Esophagus squamous epithelium (tissue), 5 donors: Measurements from ENCODE around the gene CAP2. TPM values are rescaled to one million over a fixed set of nuclear protein-coding genes. Genes with fewer than 3 reads are reported as not detected.
"Not testable (repeated sequence)": the region's sequence is repeated elsewhere in the genome, so short reads cannot be mapped to it uniquely, and the experiment has no call there.

Source experiments
- DNase-seq: peaks from one replicate; lab custom pipeline; 2025; lab: John Stamatoyannopoulos, UW
- H3K27ac ChIP-seq, 4 donors: fragments of 200-600 bp; sonication (generic); one replicate each; pipeline ENCODE4 v1.5.1; 2016 to 2019; ENCODE audit warnings: mild to moderate bottlenecking in 1 of 4
- H3K27me3 ChIP-seq, 4 donors: fragments of 200-600 bp; sonication (generic); 1 replicate in 3 of 4; 2 replicates in 1 of 4; pipeline versions ENCODE4 v1.5.1 to v1.6.0; 2017 to 2021; ENCODE audit warnings: antibody characterized with exemption in 1 of 4
- H3K36me3 ChIP-seq, 3 donors: fragments of 200-600 bp; sonication (generic); one replicate each; pipeline ENCODE4 v1.5.1; 2016 to 2019
- H3K4me1 ChIP-seq, 3 donors: fragments of 200-600 bp; sonication (generic); one replicate each; pipeline ENCODE4 v1.5.1; 2017 to 2019
- H3K4me3 ChIP-seq, 4 donors: fragments of 200-600 bp; sonication (generic); 1 replicate in 3 of 4; 2 replicates in 1 of 4; pipeline ENCODE4 v1.5.1; 2016 to 2019; ENCODE audit warnings: mild to moderate bottlenecking in 2 of 4, moderate library complexity in 1 of 4
- H3K9me3 ChIP-seq, 3 donors: fragments of 200-600 bp; sonication (generic); one replicate each; pipeline ENCODE4 v1.5.1; 2016 to 2019
- CTCF ChIP-seq, 6 experiments: fragments of 450-650 bp in 4 of 6; fragments of 200-600 bp in 2 of 6; sonication (generic) in 2 of 6; IDR thresholded peaks; one replicate each; pipeline ENCODE4 v1.5.1; 2016 to 2019; ENCODE audit warnings: antibody characterized with exemption in 6 of 6, mild to moderate bottlenecking in 4 of 6, moderate library complexity in 4 of 6
- POLR2A ChIP-seq, 4 donors: fragments of 450-650 bp; IDR thresholded peaks; one replicate each; pipeline ENCODE4 v1.6.1; 2017; ENCODE audit warnings: antibody characterized with exemption in 4 of 4, mild to moderate bottlenecking in 4 of 4, moderate library complexity in 3 of 4
- WGBS, 2 donors: methylation state at CpG; one replicate each; pipeline ENCODE4 v1.1.5; 2018; 5-methylcytosine and 5-hydroxymethylcytosine counted together
- intact Hi-C: fragments of 100-400 bp; cut with DNase I; formaldehyde crosslinking; loops from one replicate; pipeline ENCODE4 v1.15.0; 2022
- total RNA-seq, 4 donors: library from RNA; depleted of rRNA; stranded (reverse); fragments of >200 nt; gene quantifications; one replicate each; pipeline ENCODE4 v1.1.0, GENCODE V29; 2016
- donor health status: DM: yes; HTN: yes; CAD: no.

CAP2 gene
- total RNA-seq, 4 donors from 2014 or later, result 2.0 to 5.5 (median 2.7) TPM

GRCh38 chr6:17431581-17431980, 38.2 kb downstream of the CAP2 start:
- Histone ChIP-seq H3K27me3 (no peaks in the 10 kb centered on the region), H3K4me3 (no peak overlapping the region), H3K9me3 (no peaks in the 10 kb centered on the region), H3K36me3 (no peaks in the 10 kb centered on the region), H3K27ac (no peak overlapping the region), H3K4me1 (no peaks in the 10 kb centered on the region)
- TF ChIP-seq POLR2A (IDR thresholded peaks at IDR 0.05), result no peak
- TF ChIP-seq CTCF (IDR thresholded peaks at IDR 0.05), result no peak
- WGBS, 2 donors, result 38 to 42% methylated on average over 2 of the region's 2 CpGs
- intact Hi-C loops, result no loop called here
- DNase-seq, result no peak

- Histone ChIP-seq H3K4me3 (no peak overlapping the region), H3K4me1 (no peaks in the 10 kb centered on the region), H3K27me3 (no peaks in the 10 kb centered on the region), H3K36me3 (no peaks in the 10 kb centered on the region), H3K27ac (no peak overlapping the region), H3K9me3 (no peaks in the 10 kb centered on the region)
- no peak for DNase-seq
- intact Hi-C loops, result no loop called here
- WGBS, 2 donors, result 41 to 50% methylated on average over 2 of the region's 2 CpGs
- TF ChIP-seq POLR2A (IDR thresholded peaks at IDR 0.05), result no peak
These were observed 39.0 kb downstream of the CAP2 start for GRCh38 chr6:17432356-17432755.

GRCh38 chr6:17439243-17439993, 46.0 kb downstream of the CAP2 start:
- no peak for TF ChIP-seq CTCF (IDR thresholded peaks at IDR 0.05)
- no peak for TF ChIP-seq POLR2A (IDR thresholded peaks at IDR 0.05)
- 48 to 70% methylated on average over 11 of the region's 11 CpGs for WGBS, 2 donors
- no peak overlapping the region for H3K4me3 ChIP-seq
- H3K27ac ChIP-seq, result peak overlapping the region in 1 of 4 donors; percentile 3
- DNase-seq, result no peak
- intact Hi-C loops, result no loop called here
- H3K4me1 ChIP-seq, result no peaks in the 10 kb centered on the region
- no peaks in the 10 kb centered on the region for H3K9me3 ChIP-seq
- H3K36me3 ChIP-seq, result no peaks in the 10 kb centered on the region
- no peaks in the 10 kb centered on the region for H3K27me3 ChIP-seq

- 90 to 91% methylated on average over 4 of the region's 4 CpGs for WGBS, 2 donors
- H3K27ac ChIP-seq, H3K27me3 ChIP-seq, H3K36me3 ChIP-seq, DNase-seq, H3K4me1 ChIP-seq, H3K9me3 ChIP-seq, H3K4me3 ChIP-seq, intact Hi-C loops: not testable (repeated sequence)
These were observed 47.4 kb downstream of the CAP2 start for GRCh38 chr6:17440811-17441210.

- no peaks in the 10 kb centered on the region for H3K36me3 ChIP-seq
- H3K27me3 ChIP-seq, result no peaks in the 10 kb centered on the region
- H3K4me3 ChIP-seq, result no peak overlapping the region
- no peaks in the 10 kb centered on the region for H3K4me1 ChIP-seq
- no peak overlapping the region for H3K27ac ChIP-seq
- 65 to 100% methylated on average over 4 of the region's 4 CpGs for WGBS, 2 donors
- no peaks in the 10 kb centered on the region for H3K9me3 ChIP-seq
- intact Hi-C loops, result no loop called here
- DNase-seq, result no peak
- TF ChIP-seq CTCF (IDR thresholded peaks at IDR 0.05) (no peak), POLR2A (IDR thresholded peaks at IDR 0.05) (no peak)
These were observed 48.8 kb downstream of the CAP2 start for GRCh38 chr6:17442196-17442595.

GRCh38 chr6:17446713-17447112, 53.3 kb downstream of the CAP2 start:
- no peak overlapping the region for H3K4me3 ChIP-seq
- no peaks in the 10 kb centered on the region for H3K36me3 ChIP-seq
- intact Hi-C loops, result no loop called here
- no peak overlapping the region for H3K27ac ChIP-seq
- H3K9me3 ChIP-seq, result no peaks in the 10 kb centered on the region
- no peaks in the 10 kb centered on the region for H3K4me1 ChIP-seq
- TF ChIP-seq POLR2A (IDR thresholded peaks at IDR 0.05), result no peak
- TF ChIP-seq CTCF (IDR thresholded peaks at IDR 0.05), result no peak
- WGBS, 2 donors, result 78 to 93% methylated on average over 2 of the region's 2 CpGs
- DNase-seq, result no peak
- no peaks in the 10 kb centered on the region for H3K27me3 ChIP-seq
